ENCODE measurements around the gene KLC1.

DNA sequence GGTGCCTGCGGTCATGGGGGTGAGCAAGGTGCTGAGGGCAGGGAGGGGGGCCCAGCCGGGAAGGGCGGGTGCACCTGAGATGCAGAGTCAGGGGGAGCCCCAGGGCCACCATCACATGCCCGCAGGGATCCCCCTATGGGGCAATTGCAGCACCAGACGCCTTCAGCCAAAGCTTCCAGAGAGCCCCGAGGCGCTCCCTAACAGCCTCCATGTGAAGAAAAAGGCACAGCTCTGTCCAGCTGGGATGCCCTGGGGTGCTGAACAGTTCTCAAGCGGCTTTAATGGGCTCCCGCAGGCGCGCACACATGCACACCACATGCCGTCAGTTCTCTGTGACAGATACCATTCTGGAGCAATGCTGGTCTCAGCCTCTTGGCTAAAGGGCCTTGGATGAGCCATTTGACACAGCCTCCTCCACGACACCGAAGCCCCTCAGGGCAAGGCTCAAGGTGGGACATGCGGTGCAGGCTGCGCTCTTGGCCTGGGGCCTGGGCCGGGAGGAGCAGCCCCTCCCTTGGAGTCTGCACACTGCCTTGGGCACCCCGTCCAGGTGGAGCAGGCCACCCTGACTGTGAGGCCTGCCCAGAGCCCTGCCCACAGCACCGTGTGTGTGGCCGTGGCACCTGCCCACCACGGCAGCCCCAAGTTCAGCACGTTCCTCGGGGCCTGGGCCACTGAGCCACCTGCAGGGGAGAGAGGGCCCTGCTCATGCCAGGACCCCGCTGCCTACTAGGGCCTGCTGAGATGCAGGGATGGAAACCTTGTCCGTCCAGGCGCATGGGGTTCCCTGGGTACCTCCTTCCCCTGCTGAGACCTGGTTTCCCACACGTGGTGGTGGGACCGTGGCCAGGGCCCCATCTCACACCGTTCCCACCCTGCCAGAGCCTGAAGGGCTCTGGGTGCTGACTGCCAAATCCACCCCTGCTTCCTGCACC is 78.6 kb downstream of the KLC1 start:
- TF ChIP-seq SIX5 (IDR thresholded peaks at IDR 0.05; ENCODE audit: low read depth, low read length): no peak
- TF ChIP-seq POLR2AphosphoS5 (IDR thresholded peaks at IDR 0.05; ENCODE audit: low read depth, low read length): peak; percentile 14; the same call in 1 of the 2 replicates
- TF ChIP-seq, protein P1, sequence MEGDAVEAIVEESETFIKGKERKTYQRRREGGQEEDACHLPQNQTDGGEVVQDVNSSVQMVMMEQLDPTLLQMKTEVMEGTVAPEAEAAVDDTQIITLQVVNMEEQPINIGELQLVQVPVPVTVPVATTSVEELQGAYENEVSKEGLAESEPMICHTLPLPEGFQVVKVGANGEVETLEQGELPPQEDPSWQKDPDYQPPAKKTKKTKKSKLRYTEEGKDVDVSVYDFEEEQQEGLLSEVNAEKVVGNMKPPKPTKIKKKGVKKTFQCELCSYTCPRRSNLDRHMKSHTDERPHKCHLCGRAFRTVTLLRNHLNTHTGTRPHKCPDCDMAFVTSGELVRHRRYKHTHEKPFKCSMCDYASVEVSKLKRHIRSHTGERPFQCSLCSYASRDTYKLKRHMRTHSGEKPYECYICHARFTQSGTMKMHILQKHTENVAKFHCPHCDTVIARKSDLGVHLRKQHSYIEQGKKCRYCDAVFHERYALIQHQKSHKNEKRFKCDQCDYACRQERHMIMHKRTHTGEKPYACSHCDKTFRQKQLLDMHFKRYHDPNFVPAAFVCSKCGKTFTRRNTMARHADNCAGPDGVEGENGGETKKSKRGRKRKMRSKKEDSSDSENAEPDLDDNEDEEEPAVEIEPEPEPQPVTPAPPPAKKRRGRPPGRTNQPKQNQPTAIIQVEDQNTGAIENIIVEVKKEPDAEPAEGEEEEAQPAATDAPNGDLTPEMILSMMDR (IDR thresholded peaks at IDR 0.05; ENCODE audit: control extremely low read depth in 1 of 3, insufficient read depth in 1 of 3, low read depth in 1 of 3, low read length in 3 of 3): no peak
- TF ChIP-seq RFX5 (IDR thresholded peaks at IDR 0.05; ENCODE audit: borderline replicate concordance, low read depth, low read length): no peak
- TF ChIP-seq RAD21 (IDR thresholded peaks at IDR 0.05 in 1 of 2, conservative IDR thresholded peaks at IDR 0.05 in 1 of 2; ENCODE audit: low read depth in 2 of 2, low read length in 2 of 2): no peak
- peak in 1 of 2 experiments; percentile 10; a peak in 1 of 3 replicates for TF ChIP-seq POLR2A (IDR thresholded peaks at IDR 0.05; ENCODE audit: control extremely low read depth in 1 of 2, low read depth in 2 of 2, low read length in 2 of 2)
- TF ChIP-seq HDAC6 (IDR thresholded peaks at IDR 0.05; ENCODE audit: low read depth, low read length): no peak
